Right atrium auricular region (tissue), 2 donors: ENCODE measurements around the gene ERVH48-1. TPM values are rescaled to one million over a fixed set of nuclear protein-coding genes. Genes with fewer than 3 reads are reported as not detected.

ENCODE experiments used
- DNase-seq: peaks from one replicate; pipeline ENCODE4 v3.0.0-alpha.2; 2019; ENCODE audit warnings: low spot score
- H3K27ac ChIP-seq, 2 donors: fragments of 200-600 bp; sonication (generic); 1 replicate in 1 of 2; 2 replicates in 1 of 2; pipeline ENCODE4 v1.5.1; 2016 to 2019
- H3K27me3 ChIP-seq, 2 donors: fragments of 200-600 bp; sonication (generic); one replicate each; pipeline versions ENCODE4 v1.5.1 to v1.6.0; 2017 to 2019
- H3K36me3 ChIP-seq: fragments of 200-600 bp; sonication (generic); one replicate; pipeline ENCODE4 v1.5.1; 2016
- H3K4me1 ChIP-seq, 2 donors: fragments of 200-600 bp; sonication (generic); one replicate each; pipeline versions ENCODE4 v1.5.1 to v1.6.0; 2017 to 2019
- H3K4me3 ChIP-seq, 2 donors: fragments of 200-600 bp; sonication (generic); 1 replicate in 1 of 2; 2 replicates in 1 of 2; pipeline ENCODE4 v1.5.1; 2017 to 2019; ENCODE audit warnings: mild to moderate bottlenecking in 1 of 2, moderate library complexity in 1 of 2
- H3K9me3 ChIP-seq, 2 donors: fragments of 200-600 bp; sonication (generic); one replicate each; pipeline ENCODE4 v1.5.1; 2019
- CTCF ChIP-seq, 2 donors: fragments of 200-600 bp; sonication (generic); IDR thresholded peaks; one replicate each; pipeline ENCODE4 v1.5.1; 2019; ENCODE audit warnings: antibody characterized with exemption in 2 of 2
- total RNA-seq, 2 donors: library from RNA; depleted of rRNA; stranded (reverse); fragments of >200 nt; gene quantifications; one replicate each; pipeline ENCODE4 v1.1.0, GENCODE V29; 2016

The ERVH48-1 gene
- not detected for total RNA-seq

GRCh38 chr21:42925114-42925926 lies at the start of gene ERVH48-1:
ERVH48-1 (minus strand) TSS chr21:42925630; CDS start chr21:42919006, 6,624 bp downstream.
- Histone ChIP-seq H3K27me3 (no peaks in the 10 kb centered on the region), H3K4me3 (no peak within 1 kb of the TSS), H3K9me3 (no peaks in the 10 kb centered on the region), H3K27ac (no peak within 1 kb of the TSS), H3K36me3 (no peaks in the 10 kb centered on the region), H3K4me1 (peaks cover 0 to 9% of the 10 kb centered on the region in 2 donors)
- TF ChIP-seq CTCF (IDR thresholded peaks at IDR 0.05), result no peak
- no peak for DNase-seq

- Histone ChIP-seq H3K4me1 (peaks cover 0 to 17% of the 10 kb centered on the region in 2 donors), H3K27me3 (no peaks in the 10 kb centered on the region), H3K36me3 (peaks cover 2% of the 10 kb centered on the region), H3K9me3 (no peaks in the 10 kb centered on the region), H3K4me3 (peak within 1 kb of the TSS; percentile 84 to 87), H3K27ac (peak within 1 kb of the TSS; percentile 96 to 100)
- TF ChIP-seq CTCF (IDR thresholded peaks at IDR 0.05), result peak in 1 of 2 donors; percentile 9
- DNase-seq, result peak; percentile 99
Measured at GRCh38 chr21:42973991-42974831, 48.8 kb upstream of the ERVH48-1 start, which contains the start of gene PKNOX1. PKNOX1 (plus strand) TSS chr21:42974562; CDS start chr21:43004382, 29,820 bp downstream.

GRCh38 chr21:42973309-42973990 lies 48.0 kb upstream of the ERVH48-1 start:
- Histone ChIP-seq H3K9me3 (no peaks in the 10 kb centered on the region), H3K27ac (peak overlapping the region; percentile 82 to 87), H3K27me3 (no peaks in the 10 kb centered on the region), H3K36me3 (no peaks in the 10 kb centered on the region), H3K4me1 (peaks cover 0 to 17% of the 10 kb centered on the region in 2 donors), H3K4me3 (peak overlapping the region; percentile 80 to 84)
- peak; percentile 63 for DNase-seq
- TF ChIP-seq CTCF (IDR thresholded peaks at IDR 0.05), result no peak

- H3K27ac ChIP-seq, result no peak overlapping the region
- no peaks in the 10 kb centered on the region for H3K27me3 ChIP-seq
Measured at GRCh38 chr21:42971897-42972275, 46.5 kb upstream of the ERVH48-1 start.

More at GRCh38 chr21:42971897-42972275, 46.5 kb upstream of the ERVH48-1 start:
- TF ChIP-seq CTCF (IDR thresholded peaks at IDR 0.05), result no peak
- H3K9me3 ChIP-seq, result no peaks in the 10 kb centered on the region
- H3K4me3 ChIP-seq, result no peak overlapping the region
- no peaks in the 10 kb centered on the region for H3K36me3 ChIP-seq
- no peak for DNase-seq
- peaks cover 0 to 17% of the 10 kb centered on the region in 2 donors for H3K4me1 ChIP-seq
